ENCODE data around the gene ARPC1B. TPM values are rescaled to one million over a fixed set of nuclear protein-coding genes. Genes with fewer than 3 reads are reported as not detected.

Gene ARPC1B
- total and polyA plus RNA-seq, 8 donors, result 14.4 to 70.4 (median 41.2) TPM

DNA sequence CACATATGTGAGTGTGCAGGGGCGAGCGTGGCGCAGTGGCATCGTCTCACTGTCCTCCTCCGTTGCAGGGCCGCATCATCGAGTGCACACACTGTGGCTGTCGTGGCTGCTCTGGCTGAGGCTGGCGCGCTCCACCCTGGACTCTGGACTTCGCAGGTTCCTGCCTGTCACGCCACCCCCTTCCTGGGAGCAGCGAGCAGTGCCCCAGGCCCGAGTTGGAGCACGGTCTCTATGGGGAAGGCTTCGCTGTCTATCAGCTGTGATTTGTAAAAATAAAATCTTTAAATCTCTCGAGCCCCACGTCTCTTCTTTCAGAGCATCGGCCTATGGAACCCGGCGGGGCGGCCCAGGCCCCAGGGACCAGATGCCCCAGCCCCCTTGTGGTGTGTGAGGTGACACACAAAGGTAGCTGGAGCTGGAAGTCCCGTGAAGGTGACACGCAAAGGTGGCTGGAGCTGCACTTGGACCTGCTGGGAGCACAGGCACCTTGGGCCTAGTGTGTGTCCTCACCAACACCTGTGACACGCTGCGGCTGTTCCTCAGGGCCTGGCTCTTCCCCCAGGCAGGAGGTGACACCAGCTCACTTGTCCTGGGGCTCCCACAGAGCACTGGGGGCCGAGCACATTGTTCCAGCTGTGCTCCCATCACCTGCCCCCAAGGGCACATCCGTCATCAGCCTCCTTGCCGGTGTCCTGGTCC lies 44.9 kb downstream of the ARPC1B start:
- H3K27me3 ChIP-seq, result no peaks in the 10 kb centered on the region

DNA sequence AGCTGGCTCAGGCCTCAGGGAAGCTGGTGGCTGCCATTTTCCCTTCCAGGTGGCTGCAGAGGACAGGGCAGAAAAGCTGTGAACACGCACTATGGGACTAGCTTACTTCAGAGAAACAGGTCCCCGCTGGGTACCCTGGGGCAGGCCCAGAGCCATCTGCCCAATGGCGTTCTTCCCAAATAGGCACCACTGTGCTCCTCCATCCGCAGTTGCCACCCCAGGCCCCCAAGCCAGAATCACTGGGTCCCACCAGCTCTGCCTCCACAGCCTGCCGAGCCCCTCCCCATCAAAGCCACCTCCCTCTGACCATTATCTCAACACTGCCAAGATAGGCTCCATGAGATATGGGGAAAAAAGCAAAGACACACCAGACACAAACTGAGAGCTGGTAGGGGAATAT lies 45.7 kb downstream of the ARPC1B start:
- Histone ChIP-seq H3K27me3 (no peaks in the 10 kb centered on the region), H3K36me3 (peaks cover 7 to 60% (median 27%) of the 10 kb centered on the region in 3 donors), H3K4me3 (no peak overlapping the region), H3K27ac (no peak overlapping the region), H3K4me1 (no peaks in the 10 kb centered on the region), H3K9me3 (no peaks in the 10 kb centered on the region)
- no peak for DNase-seq
- intact Hi-C loops (cut with DNase I), result no loop called here
- TF ChIP-seq, protein P1, sequence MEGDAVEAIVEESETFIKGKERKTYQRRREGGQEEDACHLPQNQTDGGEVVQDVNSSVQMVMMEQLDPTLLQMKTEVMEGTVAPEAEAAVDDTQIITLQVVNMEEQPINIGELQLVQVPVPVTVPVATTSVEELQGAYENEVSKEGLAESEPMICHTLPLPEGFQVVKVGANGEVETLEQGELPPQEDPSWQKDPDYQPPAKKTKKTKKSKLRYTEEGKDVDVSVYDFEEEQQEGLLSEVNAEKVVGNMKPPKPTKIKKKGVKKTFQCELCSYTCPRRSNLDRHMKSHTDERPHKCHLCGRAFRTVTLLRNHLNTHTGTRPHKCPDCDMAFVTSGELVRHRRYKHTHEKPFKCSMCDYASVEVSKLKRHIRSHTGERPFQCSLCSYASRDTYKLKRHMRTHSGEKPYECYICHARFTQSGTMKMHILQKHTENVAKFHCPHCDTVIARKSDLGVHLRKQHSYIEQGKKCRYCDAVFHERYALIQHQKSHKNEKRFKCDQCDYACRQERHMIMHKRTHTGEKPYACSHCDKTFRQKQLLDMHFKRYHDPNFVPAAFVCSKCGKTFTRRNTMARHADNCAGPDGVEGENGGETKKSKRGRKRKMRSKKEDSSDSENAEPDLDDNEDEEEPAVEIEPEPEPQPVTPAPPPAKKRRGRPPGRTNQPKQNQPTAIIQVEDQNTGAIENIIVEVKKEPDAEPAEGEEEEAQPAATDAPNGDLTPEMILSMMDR (IDR thresholded peaks at IDR 0.05), result no peak
- ATAC-seq, result no peak
- no peak for FAIRE-seq
- 90% methylated on average over 5 of the region's 5 CpGs for WGBS, 2 donors

More for the DNA sequence above, 44.9 kb downstream of the ARPC1B start:
- intact Hi-C loops (cut with DNase I), result no loop called here
- WGBS, 2 donors, result 90 to 92% methylated on average over 29 of the region's 29 CpGs
- peak in 1 of 4 donors; percentile 16 for ATAC-seq
- Histone ChIP-seq H3K9me3 (no peaks in the 10 kb centered on the region), H3K4me1 (no peaks in the 10 kb centered on the region), H3K36me3 (peaks cover 7 to 53% (median 27%) of the 10 kb centered on the region in 3 donors), H3K4me3 (no peak overlapping the region), H3K27ac (no peak overlapping the region)
- TF ChIP-seq, protein P1 (IDR thresholded peaks at IDR 0.05), result no peak
- FAIRE-seq, result no peak
- DNase-seq, result no peak

DNA sequence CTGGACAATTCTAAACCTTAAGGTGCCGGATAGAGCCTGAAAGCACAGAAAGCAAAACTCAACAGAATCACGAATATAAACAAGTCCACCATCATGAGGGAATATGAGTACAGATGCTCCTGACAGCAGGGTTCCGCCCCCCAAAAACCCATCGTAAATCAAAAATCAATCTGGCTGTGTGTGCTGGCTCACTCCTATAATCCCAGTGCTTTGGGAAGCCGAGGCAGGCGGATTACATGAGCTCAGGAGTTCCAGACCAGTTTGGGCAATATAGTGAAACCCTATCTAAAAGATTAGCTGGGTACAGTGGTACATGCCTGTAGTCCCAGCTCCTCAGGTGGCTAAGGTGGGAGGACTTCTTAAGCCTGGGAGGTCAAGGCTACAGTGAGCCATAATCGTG lies 46.5 kb downstream of the ARPC1B start:
- ATAC-seq (no peak), DNase-seq (no peak), FAIRE-seq (no peak)
- peaks cover 7 to 59% (median 27%) of the 10 kb centered on the region in 3 donors for H3K36me3 ChIP-seq
- no peaks in the 10 kb centered on the region for H3K9me3 ChIP-seq
- no peaks in the 10 kb centered on the region for H3K4me1 ChIP-seq
- H3K27me3 ChIP-seq, result no peaks in the 10 kb centered on the region
- TF ChIP-seq, protein P1 (IDR thresholded peaks at IDR 0.05), result no peak
- no peak overlapping the region for H3K4me3 ChIP-seq
- H3K27ac ChIP-seq, result no peak overlapping the region
- intact Hi-C loops (cut with DNase I), result no loop called here
- 78 to 83% methylated on average over 7 of the region's 7 CpGs for WGBS, 2 donors

GRCh38 chr7:99422186-99422585 lies 47.7 kb downstream of the ARPC1B start:
- Histone ChIP-seq H3K36me3 (peaks cover 7 to 48% (median 27%) of the 10 kb centered on the region in 3 donors), H3K4me3 (no peak overlapping the region), H3K4me1 (no peaks in the 10 kb centered on the region), H3K27me3 (no peaks in the 10 kb centered on the region), H3K9me3 (no peaks in the 10 kb centered on the region), H3K27ac (no peak overlapping the region)
- FAIRE-seq (no peak), ATAC-seq (no peak), DNase-seq (no peak)
- intact Hi-C loops (cut with DNase I), result no loop called here
- WGBS, 2 donors, result 87 to 91% methylated on average over 11 of the region's 11 CpGs
- TF ChIP-seq, protein P1 (IDR thresholded peaks at IDR 0.05), result no peak

DNA sequence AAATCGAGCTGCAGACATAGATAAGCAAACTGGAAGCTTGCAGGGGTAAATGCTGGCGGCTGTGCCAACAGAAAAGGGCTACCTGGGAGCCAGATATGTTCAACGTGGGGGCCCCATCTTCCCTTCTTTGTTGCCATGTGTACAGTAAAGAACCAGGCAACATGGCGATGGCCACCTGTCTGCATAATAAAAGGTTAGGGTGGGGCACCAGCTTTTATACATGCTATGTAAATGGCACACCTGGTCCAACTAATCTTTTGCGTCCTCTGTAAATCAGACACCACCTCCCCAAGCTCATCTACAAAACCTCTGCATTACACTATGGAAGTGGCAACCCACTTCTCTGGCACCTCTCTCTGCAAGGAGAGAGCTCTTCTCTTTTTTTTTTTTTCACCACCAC lies 48.1 kb downstream of the ARPC1B start:
- DNase-seq (no peak), ATAC-seq (no peak), FAIRE-seq (no peak)

More for the DNA sequence above, 48.1 kb downstream of the ARPC1B start:
- intact Hi-C loops (cut with DNase I), result no loop called here
- H3K27me3 ChIP-seq, result no peaks in the 10 kb centered on the region
- TF ChIP-seq, protein P1 (IDR thresholded peaks at IDR 0.05), result no peak
- no peaks in the 10 kb centered on the region for H3K9me3 ChIP-seq
- WGBS, 2 donors, result 69 to 73% methylated on average over 5 of the region's 5 CpGs
- H3K27ac ChIP-seq, result no peak overlapping the region
- H3K4me3 ChIP-seq, result no peak overlapping the region
- peaks cover 7 to 44% (median 26%) of the 10 kb centered on the region in 3 donors for H3K36me3 ChIP-seq
- H3K4me1 ChIP-seq, result no peaks in the 10 kb centered on the region
